Panc1 (cell line): ENCODE measurements around the gene CAMK2B. TPM values are rescaled to one million over a fixed set of nuclear protein-coding genes. Genes with fewer than 3 reads are reported as not detected.

Experiments used
- ATAC-seq: fragments of 200-7000 bp; cut with Tn5 transposase; 2 replicates; pipeline ENCODE4 v1.9.1; 2020; ENCODE audit warnings: mild to moderate bottlenecking, moderate library complexity
- BruUV-seq: library from RNA; stranded (reverse); fragments of 400-500 nt; replicated peaks from 2 replicates; lab custom pipeline; 2021; lab: Mats Ljungman, UMichigan
- CTCF ChIA-PET: fragments of 300-600 bp; sonication (Branson Sonifier 250); formaldehyde crosslinking; loops from one replicate; lab custom pipeline; 2022; ENCODE audit warnings: antibody characterized with exemption; lab: Charles Lee
- POLR2A ChIA-PET: fragments of 300-600 bp; sonication (Branson Sonifier 250); formaldehyde crosslinking; loops from one replicate; lab custom pipeline; 2022; ENCODE audit warnings: antibody characterized with exemption; lab: Charles Lee
- DNase-seq: peaks from one replicate; pipeline ENCODE4 v3.0.0-alpha.2; 2010; ENCODE audit warnings: low read depth, low spot score
- H3K27ac ChIP-seq: 2 replicates; pipeline ENCODE4 v1.5.1; 2011; ENCODE audit warnings: mild to moderate bottlenecking, low read length, inconsistent platforms
- H3K27me3 ChIP-seq: fragments of 200-500 bp; sonication (Bioruptor generic); 2 replicates; pipeline ENCODE4 v1.6.0; 2014; ENCODE audit warnings: low read length, inconsistent platforms; ENCODE audit not compliant: control insufficient read depth, insufficient read depth
- H3K36me3 ChIP-seq: fragments of 200-500 bp; sonication (Bioruptor generic); 2 replicates; pipeline ENCODE4 v1.5.1; 2014; ENCODE audit warnings: inconsistent platforms, mild to moderate bottlenecking, low read length, moderate library complexity; ENCODE audit not compliant: control insufficient read depth, insufficient read depth
- H3K4me1 ChIP-seq: 2 replicates; pipeline ENCODE4 v1.5.1; 2011; ENCODE audit warnings: inconsistent platforms, mild to moderate bottlenecking, low read length, moderate library complexity; ENCODE audit not compliant: control insufficient read depth, insufficient read depth
- H3K4me3 ChIP-seq, 2 experiments: 2 replicates each; pipeline ENCODE4 v1.5.1; 2011 to 2012; ENCODE audit warnings: low read depth in 2 of 2, low read length in 2 of 2, mild to moderate bottlenecking in 2 of 2, inconsistent platforms in 1 of 2, moderate library complexity in 1 of 2
- H3K9me3 ChIP-seq: fragments of 200-500 bp; sonication (Bioruptor generic); 2 replicates; pipeline ENCODE4 v1.5.1; 2014; ENCODE audit warnings: low read depth, mild to moderate bottlenecking, inconsistent platforms, low read length, moderate library complexity; ENCODE audit not compliant: control insufficient read depth, insufficient read depth
- CTCF ChIP-seq: fragments of 450-650 bp; IDR thresholded peaks from 2 replicates; pipeline ENCODE4 v1.5.1; 2017; ENCODE audit warnings: mild to moderate bottlenecking
- POLR2AphosphoS5 ChIP-seq: IDR thresholded peaks from 2 replicates; pipeline ENCODE4 v1.6.1; 2012; ENCODE audit warnings: mild to moderate bottlenecking, low read depth, low read length, moderate library complexity
- REST ChIP-seq, 2 experiments: IDR thresholded peaks; 2 replicates each; pipeline ENCODE4 v1.6.1; 2011 to 2012; ENCODE audit warnings: low read depth in 2 of 2, control low read depth in 1 of 2, low read length in 1 of 2, mild to moderate bottlenecking in 1 of 2, moderate library complexity in 1 of 2; ENCODE audit not compliant: insufficient read depth in 1 of 2
- SIN3A ChIP-seq: IDR thresholded peaks from 2 replicates; pipeline ENCODE4 v1.6.1; 2012; ENCODE audit warnings: low read depth, mild to moderate bottlenecking, low read length, moderate library complexity, borderline replicate concordance; ENCODE audit not compliant: insufficient read depth
- TCF7L2 ChIP-seq: IDR thresholded peaks from 2 replicates; pipeline ENCODE4 v1.6.1; 2011; ENCODE audit warnings: mild to moderate bottlenecking, low read depth, low read length, inconsistent platforms
- in situ Hi-C: cut with HindIII; loops from 2 replicates; pipeline ENCODE4 v1.10.0; 2016; ENCODE audit warnings: low sequenced_read_pairs, low pct_unique_long_range_greater_than_20kb
- intact Hi-C: fragments of 100-400 bp; cut with micrococcal nuclease; formaldehyde crosslinking; loops from one replicate; pipeline ENCODE4 v1.10.0; 2022; ENCODE audit not compliant: unreplicated experiment
- total RNA-seq: library from RNA; stranded (reverse); gene quantifications from one replicate; pipeline ENCODE4 v1.2.1, GENCODE V29; 2021; ENCODE audit not compliant: unreplicated experiment

Gene CAMK2B
- total RNA-seq, 1 experiment from 2014 or later, result 0.26 TPM

GRCh38 chr7:44324204-44324480 is 1.3 kb downstream of the CAMK2B start:
- Histone ChIP-seq H3K4me3 (no peak overlapping the region), H3K27ac (no peak overlapping the region), H3K36me3 (no peaks in the 10 kb centered on the region), H3K4me1 (no peaks in the 10 kb centered on the region), H3K9me3 (no peaks in the 10 kb centered on the region), H3K27me3 (peaks cover 9% of the 10 kb centered on the region)
- ATAC-seq (no peak), DNase-seq (no peak)
- in situ Hi-C loops, result no loop called here
- TF ChIP-seq CTCF (no peak), TCF7L2 (no peak), REST (IDR thresholded peaks at IDR 0.05; ENCODE audit: insufficient read depth in 1 of 2, low read depth in 2 of 2, low read length in 1 of 2) (no peak), POLR2AphosphoS5 (no peak), SIN3A (no peak)
- POLR2A ChIA-PET, result no interaction called here
- no TSS peak for BruUV-seq
- intact Hi-C loops, result no loop called here
- CTCF ChIA-PET, result interaction anchor here (0.7 kb wide), 1 partner anchor 51 kb away, joined by 3 read pairs; no protein-coding TSS in a partner anchor

GRCh38 chr7:44323381-44324203 is 1.8 kb downstream of the CAMK2B start:
- no peaks in the 10 kb centered on the region for H3K36me3 ChIP-seq
- H3K4me3 ChIP-seq, result no peak overlapping the region
- BruUV-seq, result no TSS peak
- DNase-seq, result no peak
- 0 out of 2 replicates have a peak, but pooled peaks have one; percentile 5 for ATAC-seq
- CTCF ChIA-PET, result interaction anchor here (0.7 kb wide), 1 partner anchor 52 kb away, joined by 3 read pairs; no protein-coding TSS in a partner anchor
- no peaks in the 10 kb centered on the region for H3K9me3 ChIP-seq
- TF ChIP-seq CTCF (no peak), REST (IDR thresholded peaks at IDR 0.05; ENCODE audit: insufficient read depth in 1 of 2, low read depth in 2 of 2, low read length in 1 of 2) (no peak), POLR2AphosphoS5 (no peak)
- peaks cover 9% of the 10 kb centered on the region for H3K27me3 ChIP-seq
- intact Hi-C loops (no loop called here), in situ Hi-C loops (no loop called here)
- H3K4me1 ChIP-seq, result no peaks in the 10 kb centered on the region
- H3K27ac ChIP-seq, result no peak overlapping the region
- POLR2A ChIA-PET, result no interaction called here
